ENCODE results near the gene ACP1.

The ACP1 gene

DNA sequence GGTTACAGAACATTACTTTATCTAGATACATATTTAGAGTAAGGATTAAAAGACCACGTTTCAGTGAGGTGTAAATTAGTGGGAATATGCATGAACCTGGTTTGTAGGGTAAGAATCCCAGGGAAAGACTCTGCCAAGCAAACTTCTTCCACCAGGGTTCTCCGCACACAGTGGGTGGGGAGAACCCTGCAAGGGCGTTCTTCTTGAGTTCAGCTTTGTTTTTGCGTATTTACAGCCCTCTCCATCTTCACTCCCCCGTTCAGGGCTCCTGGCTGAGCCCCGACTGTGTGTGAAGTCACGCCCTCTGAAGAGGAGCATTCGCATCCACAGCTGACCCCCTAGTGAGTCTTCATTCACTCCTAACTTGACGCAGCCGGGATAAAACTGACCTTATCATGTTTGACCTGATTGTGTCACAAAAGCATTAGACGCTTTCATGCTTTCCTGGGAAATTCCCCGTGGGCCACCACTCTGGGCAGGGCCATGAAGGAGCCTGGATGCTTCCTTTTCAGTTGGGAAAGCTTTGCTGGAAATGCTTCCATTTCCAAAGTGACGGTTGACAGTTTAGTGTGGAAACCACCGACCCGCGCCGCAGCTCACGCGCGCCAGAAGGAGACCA, 22.1 kb downstream of the ACP1 start:
- ChIA-PET POLR2A (no interaction called here), CTCF (interaction anchor here (1.8 kb wide), 1 partner anchor 15 kb away, joined by 4 read pairs; no protein-coding TSS in a partner anchor)
- TF ChIP-seq, protein P1, sequence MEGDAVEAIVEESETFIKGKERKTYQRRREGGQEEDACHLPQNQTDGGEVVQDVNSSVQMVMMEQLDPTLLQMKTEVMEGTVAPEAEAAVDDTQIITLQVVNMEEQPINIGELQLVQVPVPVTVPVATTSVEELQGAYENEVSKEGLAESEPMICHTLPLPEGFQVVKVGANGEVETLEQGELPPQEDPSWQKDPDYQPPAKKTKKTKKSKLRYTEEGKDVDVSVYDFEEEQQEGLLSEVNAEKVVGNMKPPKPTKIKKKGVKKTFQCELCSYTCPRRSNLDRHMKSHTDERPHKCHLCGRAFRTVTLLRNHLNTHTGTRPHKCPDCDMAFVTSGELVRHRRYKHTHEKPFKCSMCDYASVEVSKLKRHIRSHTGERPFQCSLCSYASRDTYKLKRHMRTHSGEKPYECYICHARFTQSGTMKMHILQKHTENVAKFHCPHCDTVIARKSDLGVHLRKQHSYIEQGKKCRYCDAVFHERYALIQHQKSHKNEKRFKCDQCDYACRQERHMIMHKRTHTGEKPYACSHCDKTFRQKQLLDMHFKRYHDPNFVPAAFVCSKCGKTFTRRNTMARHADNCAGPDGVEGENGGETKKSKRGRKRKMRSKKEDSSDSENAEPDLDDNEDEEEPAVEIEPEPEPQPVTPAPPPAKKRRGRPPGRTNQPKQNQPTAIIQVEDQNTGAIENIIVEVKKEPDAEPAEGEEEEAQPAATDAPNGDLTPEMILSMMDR (IDR thresholded peaks at IDR 0.05; ENCODE audit: control extremely low read depth, extremely low read depth, low read depth, missing control alignments), result no peak
- no peak for DNase-seq (ENCODE audit: extremely low spot score)

DNA sequence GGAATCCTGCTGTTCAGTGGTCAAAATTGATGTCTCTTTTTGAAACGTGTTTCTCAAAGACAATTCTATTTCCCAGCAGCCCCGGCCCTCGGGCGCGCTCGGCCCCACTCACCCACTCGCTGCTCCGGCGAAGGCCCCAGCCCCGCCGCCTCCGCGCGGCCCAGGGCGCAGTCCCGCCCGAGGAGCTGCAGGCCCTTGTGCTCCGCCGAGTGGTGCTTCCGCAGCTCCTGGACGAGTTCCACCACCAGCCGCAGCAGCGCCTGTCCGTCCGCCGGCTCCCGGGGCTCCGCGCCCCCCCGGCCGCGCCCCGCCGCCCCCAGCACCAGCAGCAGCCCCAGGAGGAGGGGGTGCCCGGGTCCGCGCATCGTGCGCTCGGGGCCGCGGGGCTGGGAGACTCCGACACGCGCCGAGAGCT, 22.7 kb downstream of the ACP1 start:
- POLR2A ChIA-PET, result no interaction called here
- CTCF ChIA-PET, result interaction anchor here (1.8 kb wide), 1 partner anchor 14 kb away, joined by 4 read pairs; no protein-coding TSS in a partner anchor
- DNase-seq (ENCODE audit: extremely low spot score), result peak; percentile 51
- TF ChIP-seq, protein P1 (IDR thresholded peaks at IDR 0.05; ENCODE audit: control extremely low read depth, extremely low read depth, low read depth, missing control alignments), result no peak

DNA sequence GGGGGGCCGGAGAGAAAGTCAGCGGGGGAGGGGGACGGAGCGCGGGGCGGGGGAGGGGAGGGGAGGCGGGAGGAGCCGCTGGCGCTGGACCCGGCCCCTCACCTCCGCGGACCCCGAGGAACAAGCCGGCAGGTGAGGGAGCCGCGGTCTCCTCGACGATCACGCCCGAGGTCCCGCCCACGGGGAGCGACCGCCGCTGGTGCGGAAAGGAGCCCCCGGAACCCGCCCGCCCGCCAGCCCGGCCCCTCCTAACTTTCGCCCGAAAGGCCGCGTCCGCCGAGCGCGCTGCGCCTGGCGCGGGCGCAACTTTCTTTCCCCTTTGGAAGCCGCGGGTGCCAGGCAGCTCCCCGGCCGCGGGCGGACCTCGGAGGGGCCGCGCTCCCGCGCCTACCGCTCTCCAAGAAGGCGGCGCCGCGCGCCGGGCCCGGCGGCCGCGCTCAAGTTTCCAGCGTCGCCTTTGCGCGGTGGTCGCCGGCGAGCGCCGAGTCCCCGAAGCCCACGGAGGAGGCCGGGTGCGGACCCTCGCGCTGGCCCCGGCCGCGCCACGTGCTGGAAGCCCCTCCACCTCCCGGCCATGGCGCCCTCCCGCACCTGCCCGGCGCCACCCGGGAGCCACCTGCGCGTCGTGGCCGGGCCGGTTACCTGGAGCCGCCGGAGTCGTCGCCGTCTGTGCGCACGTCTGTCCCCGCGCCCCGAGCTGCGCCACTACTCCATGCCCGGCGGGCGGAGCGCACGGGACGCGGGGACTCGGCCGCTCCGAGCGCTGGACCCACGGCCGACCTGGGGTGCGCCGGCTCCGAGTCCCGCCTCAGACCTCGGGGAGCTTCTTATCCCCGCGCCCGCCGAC, 23.4 kb downstream of the ACP1 start, which contains the start of gene ALKAL2:
Gene ALKAL2 (minus strand): TSS at position 181 of the 847 bp plus-strand sequence. CDS start 256 bp downstream, outside the sequence.
- ChIA-PET CTCF (interaction anchor here (1.1 to 1.8 kb wide), 2 partner anchors 14 kb away, joined by 3 to 4 read pairs; no protein-coding TSS in a partner anchor), POLR2A (no interaction called here)
- TF ChIP-seq, protein P1 (IDR thresholded peaks at IDR 0.05; ENCODE audit: control extremely low read depth, extremely low read depth, low read depth, missing control alignments), result no peak
- peak; percentile 28 for DNase-seq (ENCODE audit: extremely low spot score)

DNA sequence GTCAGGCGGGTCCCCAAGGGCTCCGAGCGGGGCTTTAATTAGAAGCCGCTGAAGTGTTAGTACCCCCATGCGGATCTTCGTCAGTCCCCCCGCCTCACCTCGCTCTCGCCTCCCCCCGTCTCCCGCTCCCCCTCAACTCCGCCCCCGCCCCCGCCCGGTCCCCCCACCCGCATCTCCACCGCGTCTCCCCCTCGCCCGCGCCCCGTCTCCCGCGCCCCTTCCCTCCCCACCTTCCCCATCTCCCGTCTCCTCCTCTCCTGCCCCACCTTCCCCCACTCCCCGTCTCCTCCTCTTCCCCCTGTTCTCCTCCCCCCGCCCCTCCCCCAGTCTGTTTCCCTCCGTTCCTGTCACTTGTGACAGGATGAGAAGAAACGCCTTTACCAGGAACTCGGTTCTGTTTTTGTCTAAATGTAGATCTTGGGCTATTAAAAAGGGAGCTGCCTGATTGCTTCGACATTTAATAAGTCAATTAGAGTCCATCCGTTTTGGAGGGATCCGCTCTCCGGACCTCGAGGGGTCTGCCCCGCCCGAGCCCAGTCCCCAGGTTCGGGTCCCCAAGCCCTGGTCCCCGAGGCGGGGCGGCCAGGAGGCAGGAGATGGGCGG, 24.1 kb downstream of the ACP1 start:
- no peak for DNase-seq (ENCODE audit: extremely low spot score)
- TF ChIP-seq, protein P1 (IDR thresholded peaks at IDR 0.05; ENCODE audit: control extremely low read depth, extremely low read depth, low read depth, missing control alignments), result no peak
- ChIA-PET CTCF (interaction anchor here (0.7 to 2.2 kb wide), 6 partner anchors 13 to 272 kb away, joined by 3 to 14 read pairs (median 5); no protein-coding TSS in a partner anchor), POLR2A (no interaction called here)

DNA sequence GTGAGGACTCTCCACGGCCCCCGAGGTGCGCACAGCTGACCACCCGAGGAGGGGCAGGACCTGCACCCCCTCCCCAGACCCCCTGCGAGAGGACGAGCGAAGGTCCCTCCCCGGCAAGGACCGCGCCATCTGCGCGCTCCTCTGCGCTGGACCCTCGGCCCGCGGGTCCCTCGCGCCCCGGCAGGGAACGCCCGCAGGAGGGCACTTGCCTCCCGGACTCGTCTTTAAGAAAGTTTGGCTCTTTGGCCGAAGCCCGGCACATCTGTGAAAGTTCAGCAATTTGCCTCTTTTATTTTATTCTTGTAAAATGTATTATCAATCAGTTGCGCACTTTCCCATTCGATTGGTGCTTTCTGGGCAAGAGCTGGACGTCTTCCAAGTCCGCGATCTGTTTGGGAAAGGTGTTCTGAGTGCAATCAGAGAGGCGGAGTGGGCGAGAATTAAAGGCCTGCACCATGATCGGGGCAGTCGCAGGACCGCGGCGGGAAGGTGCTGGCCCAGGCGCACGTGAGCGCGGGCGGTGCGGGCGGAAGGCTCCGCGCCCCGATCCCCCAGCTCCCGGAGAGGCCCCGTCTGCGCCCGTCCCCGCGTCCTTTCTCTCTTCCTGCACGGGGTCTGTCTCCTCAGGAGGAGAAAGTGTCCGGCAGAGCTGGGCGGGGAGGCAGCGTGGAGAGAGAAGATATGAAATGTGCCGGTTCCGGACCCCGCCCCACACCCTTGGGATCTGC, 24.8 kb downstream of the ACP1 start:
- TF ChIP-seq, protein P1 (IDR thresholded peaks at IDR 0.05; ENCODE audit: control extremely low read depth, extremely low read depth, low read depth, missing control alignments), result no peak
- ChIA-PET CTCF (interaction anchor here (0.7 to 2.2 kb wide), 14 partner anchors 12 to 347 kb away, joined by 3 to 14 read pairs (median 4); no protein-coding TSS in a partner anchor), POLR2A (no interaction called here)
- DNase-seq (ENCODE audit: extremely low spot score), result no peak

Data from GM10248 (cell line).